Endothelial cell of umbilical vein (primary cell): ENCODE results near the gene CD48. TPM values are rescaled to one million over a fixed set of nuclear protein-coding genes. Genes with fewer than 3 reads are reported as not detected.

Source experiments
- BruUV-seq: library from RNA; stranded (reverse); fragments of 400-500 nt; replicated peaks from 2 replicates; lab custom pipeline; 2021; lab: Mats Ljungman, UMichigan
- CTCF ChIA-PET: fragments of 300-600, 350-600 bp; sonication (Branson Sonifier 250); formaldehyde crosslinking; loops from one replicate; lab custom pipeline; 2021; ENCODE audit warnings: antibody characterized with exemption, inconsistent platforms; lab: Charles Lee
- POLR2A ChIA-PET: fragments of 300-600, 350-600 bp; sonication (Branson Sonifier 250); formaldehyde crosslinking; loops from one replicate; lab custom pipeline; 2021; ENCODE audit warnings: antibody characterized with exemption, inconsistent platforms; lab: Charles Lee
- DNase-seq: peaks from one replicate; pipeline ENCODE4 v3.0.0-alpha.2; 2011; ENCODE audit warnings: low read depth, low spot score
- FAIRE-seq: peaks from 2 replicates; lab custom pipeline; 2011; peaks lifted over from hg19 to GRCh38; lab: Jason Lieb, UNC
- H2AFZ ChIP-seq: 2 replicates; pipeline ENCODE4 v1.6.0; 2012; ENCODE audit warnings: low read depth, low read length, control low read depth, inconsistent platforms
- H3K27ac ChIP-seq: 2 replicates; pipeline ENCODE4 v1.5.1; 2011; ENCODE audit warnings: low read depth, mild to moderate bottlenecking, control low read depth, low read length, moderate library complexity; ENCODE audit not compliant: insufficient read depth
- H3K27me3 ChIP-seq, 2 experiments: 2 replicates each; pipeline versions ENCODE4 v1.6.0 to v1.6.1; 2011; ENCODE audit warnings: low read length in 2 of 2, mixed read lengths in 1 of 2; ENCODE audit not compliant: control insufficient read depth in 2 of 2, insufficient read depth in 2 of 2
- H3K36me3 ChIP-seq, 2 experiments: 2 replicates in 1 of 2; 3 replicates in 1 of 2; pipeline ENCODE4 v1.5.1; 2011; ENCODE audit warnings: low read length in 2 of 2, mild to moderate bottlenecking in 1 of 2, moderate library complexity in 1 of 2; ENCODE audit not compliant: control insufficient read depth in 2 of 2, insufficient read depth in 2 of 2; ENCODE audit errors: extremely low read depth in 1 of 2
- H3K4me1 ChIP-seq: 3 replicates; pipeline ENCODE4 v1.5.1; 2011; ENCODE audit warnings: mild to moderate bottlenecking, low read length; ENCODE audit not compliant: control insufficient read depth, insufficient read depth; ENCODE audit errors: extremely low read depth
- H3K4me2 ChIP-seq: 2 replicates; pipeline ENCODE4 v1.6.1; 2011; ENCODE audit warnings: low read length, control low read depth, mixed read lengths; ENCODE audit not compliant: insufficient read depth
- H3K4me3 ChIP-seq, 3 experiments: fragments of 200-600 bp in 1 of 3; sonication (generic), shearing (Covaris generic) in 1 of 3; replicated peaks in 1 of 3; 2 replicates each; pipeline ENCODE4 v1.5.1; 2011 to 2016; ENCODE audit warnings: control low read depth in 3 of 3, low read length in 3 of 3, mild to moderate bottlenecking in 2 of 3, inconsistent platforms in 1 of 3, low read depth in 1 of 3, moderate library complexity in 1 of 3; ENCODE audit not compliant: insufficient read depth in 1 of 3
- H3K79me2 ChIP-seq: 2 replicates; pipeline ENCODE4 v1.6.0; 2012; ENCODE audit warnings: low read length, inconsistent platforms; ENCODE audit not compliant: control insufficient read depth, insufficient read depth
- H3K9ac ChIP-seq: replicated peaks from 2 replicates; pipeline ENCODE3; 2011; ENCODE audit warnings: low read length, control low read depth; ENCODE audit not compliant: insufficient read depth; ENCODE audit errors: extremely low read depth
- H3K9me1 ChIP-seq: replicated peaks from 3 replicates; pipeline ENCODE4 v1.6.0; 2011; ENCODE audit warnings: mild to moderate bottlenecking, low read length; ENCODE audit not compliant: control insufficient read depth, insufficient read depth; ENCODE audit errors: extremely low read depth
- H3K9me3 ChIP-seq: replicated peaks from 2 replicates; pipeline ENCODE4 v1.5.1; 2012; ENCODE audit warnings: low read length, inconsistent platforms; ENCODE audit not compliant: control insufficient read depth, insufficient read depth
- H4K20me1 ChIP-seq: replicated peaks from 2 replicates; pipeline ENCODE3; 2011; ENCODE audit warnings: mild to moderate bottlenecking, low read length; ENCODE audit not compliant: control insufficient read depth, insufficient read depth; ENCODE audit errors: extremely low read depth
- CTCF ChIP-seq, 2 donors: IDR thresholded peaks; 1 replicate in 1 of 2; 2 replicates in 1 of 2; pipeline ENCODE4 v1.5.1; 2011; ENCODE audit warnings: low read length in 2 of 2, mild to moderate bottlenecking in 2 of 2, moderate library complexity in 2 of 2, control low read depth in 1 of 2, inconsistent platforms in 1 of 2, low read depth in 1 of 2; ENCODE audit not compliant: insufficient read depth in 1 of 2; ENCODE audit errors: extremely low read depth in 1 of 2
- EZH2 ChIP-seq: IDR thresholded peaks from 2 replicates; pipeline ENCODE4 v1.6.1; 2012; ENCODE audit warnings: borderline replicate concordance, low read depth, mild to moderate bottlenecking, moderate library complexity, low read length, inconsistent platforms; ENCODE audit not compliant: severe bottlenecking
- FOS ChIP-seq: IDR thresholded peaks from 2 replicates; pipeline ENCODE4 v1.6.1; 2011; ENCODE audit warnings: mild to moderate bottlenecking, low read length, moderate library complexity, borderline replicate concordance; ENCODE audit not compliant: insufficient read depth
- GATA2 ChIP-seq: IDR thresholded peaks from 2 replicates; pipeline ENCODE4 v1.7.0; 2011; ENCODE audit warnings: low read depth, mild to moderate bottlenecking, moderate library complexity, mixed read lengths, low read length; ENCODE audit not compliant: insufficient read length, insufficient read depth
- JUN ChIP-seq: IDR thresholded peaks from 2 replicates; pipeline ENCODE4 v1.6.1; 2011; ENCODE audit warnings: borderline replicate concordance, low read depth; ENCODE audit not compliant: insufficient read length, insufficient read depth
- MAX ChIP-seq: IDR thresholded peaks from 2 replicates; pipeline ENCODE4 v1.6.1; 2011; ENCODE audit not compliant: insufficient read depth, insufficient read length
- MYC ChIP-seq: IDR thresholded peaks from one replicate; pipeline ENCODE4 v1.6.1; 2011; ENCODE audit warnings: mild to moderate bottlenecking, low read depth, low read length
- POLR2A ChIP-seq: IDR thresholded peaks from 2 replicates; pipeline ENCODE4 v1.6.1; 2012; ENCODE audit warnings: low read depth, mild to moderate bottlenecking, control low read depth, low read length
- POLR2AphosphoS5 ChIP-seq: IDR thresholded peaks from 2 replicates; pipeline ENCODE4 v1.6.1; 2012; ENCODE audit warnings: low read depth, mild to moderate bottlenecking, control low read depth, low read length, moderate library complexity; ENCODE audit not compliant: insufficient read depth
- dilution Hi-C: fragments of 300-500 bp; cut with MboI; formaldehyde crosslinking; loops from one replicate; pipeline ENCODE4 v1.15.0; 2019; ENCODE audit warnings: low sequenced_read_pairs; ENCODE audit not compliant: extremely low pct_ligation_motif_present
- intact Hi-C: fragments of 100-400 bp; cut with micrococcal nuclease; formaldehyde crosslinking; loops from one replicate; pipeline ENCODE4 v1.10.0; 2022
- polyA plus RNA-seq, 4 experiments: library from polyadenylated mRNA; depleted of rRNA in 3 of 4; stranded (reverse) in 3 of 4; unstranded in 1 of 4; fragments of >200 nt; gene quantifications; 2 replicates each; pipeline versions ENCODE4 v1.2.1 to v1.2.3, GENCODE V29; 2011 to 2012; ENCODE audit warnings: missing spikeins in 1 of 4
- total RNA-seq: library from RNA; stranded (reverse); gene quantifications from 2 replicates; pipeline ENCODE4 v1.2.3, GENCODE V29; 2021

Gene CD48
- total and polyA plus RNA-seq, 2 donors (not counting 3 experiments of a cell fraction or from before 2014, with no cell fraction given): not detected

DNA sequence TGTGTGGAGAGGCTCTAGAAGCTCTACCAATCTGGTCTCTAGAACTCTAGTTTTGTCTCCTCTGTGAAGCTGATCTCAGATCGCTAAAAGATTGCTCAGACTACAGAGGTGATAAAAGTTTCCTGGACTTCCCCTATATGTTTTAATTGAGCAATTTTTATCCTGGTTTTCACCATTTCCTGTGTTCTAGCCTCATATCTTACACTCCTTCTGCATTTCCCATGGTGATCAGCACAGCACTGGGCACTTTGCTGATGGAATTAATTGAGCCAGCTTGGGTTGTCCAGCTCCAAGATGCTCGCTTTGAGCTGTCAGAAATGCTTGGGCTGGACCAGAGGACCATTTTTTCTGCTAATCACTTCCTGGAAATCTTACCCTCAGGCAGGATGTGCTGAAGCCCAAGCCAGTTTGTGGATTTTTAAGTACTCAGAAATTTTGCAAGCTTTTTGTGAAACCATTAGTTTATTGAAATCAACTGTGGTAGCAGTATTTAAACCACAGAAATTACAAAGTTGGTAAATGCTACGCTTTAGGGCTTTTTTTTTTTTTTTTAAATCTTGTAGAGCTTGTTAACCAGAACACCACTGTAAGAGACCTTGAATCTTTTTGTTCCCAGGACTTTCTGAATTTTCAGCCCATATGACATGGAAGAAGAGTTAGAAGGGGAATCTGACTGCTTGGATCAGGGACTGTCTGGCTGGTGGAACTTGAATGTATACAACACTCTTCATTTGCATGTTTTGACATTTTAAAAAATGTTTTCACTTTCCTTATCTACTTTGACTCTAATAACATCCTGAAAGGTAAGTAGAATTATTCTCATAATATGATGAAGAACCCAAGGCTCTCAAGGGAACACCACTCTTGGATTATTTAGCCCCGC, 28.4 kb downstream of the CD48 start:
- H3K9me3 ChIP-seq: no peaks in the 10 kb centered on the region
- no peaks in the 10 kb centered on the region for H3K4me1 ChIP-seq
- no TSS peak for BruUV-seq
- FAIRE-seq (no peak), DNase-seq (no peak)
- no peak overlapping the region for H3K4me2 ChIP-seq
- H3K79me2 ChIP-seq: no peaks in the 10 kb centered on the region
- peaks cover 0 to 4% of the 10 kb centered on the region in 2 experiments for H3K27me3 ChIP-seq
- no peak overlapping the region for H2AFZ ChIP-seq
- no peak overlapping the region for H3K4me3 ChIP-seq
- H3K9me1 ChIP-seq: no peaks in the 10 kb centered on the region
- intact Hi-C loops: no loop called here
- H3K36me3 ChIP-seq: no peaks in the 10 kb centered on the region
- H3K9ac ChIP-seq: no peak overlapping the region
- POLR2A ChIA-PET: no interaction called here
- dilution Hi-C loops: no loop called here
- CTCF ChIA-PET: interaction anchor here (2.3 kb wide), 1 partner anchor 8 kb away, joined by 12 read pairs; no protein-coding TSS in a partner anchor
- H4K20me1 ChIP-seq: no peaks in the 10 kb centered on the region
- TF ChIP-seq MAX (no peak), JUN (no peak), FOS (no peak), EZH2 (no peak), CTCF (IDR thresholded peaks at IDR 0.05; ENCODE audit: extremely low read depth in 1 of 2, insufficient read depth in 1 of 2, low read depth in 1 of 2, low read length in 2 of 2) (no peak), POLR2AphosphoS5 (no peak), GATA2 (no peak), POLR2A (no peak), MYC (no peak)
- H3K27ac ChIP-seq: no peak overlapping the region
